H9 (cell line): ENCODE measurements around the gene ZBTB20. TPM values are rescaled to one million over a fixed set of nuclear protein-coding genes. Genes with fewer than 3 reads are reported as not detected.

Experiments used
- DNase-seq: peaks from one replicate; pipeline ENCODE4 v3.0.0-alpha.2; 2017
- H2AFZ ChIP-seq: one replicate; pipeline ENCODE4 v1.6.1; 2013; ENCODE audit warnings: mild to moderate bottlenecking, low read length, control low read depth, moderate library complexity
- H2AK5ac ChIP-seq: 2 replicates; pipeline ENCODE4 v1.6.1; 2013; ENCODE audit warnings: low read length, control low read depth, mixed read lengths; ENCODE audit not compliant: insufficient read length
- H2BK120ac ChIP-seq: one replicate; pipeline ENCODE4 v1.6.1; 2013; ENCODE audit warnings: low read depth, mild to moderate bottlenecking, low read length, control low read depth, inconsistent platforms; ENCODE audit not compliant: poor library complexity, severe bottlenecking
- H2BK12ac ChIP-seq: 2 replicates; pipeline ENCODE4 v1.6.1; 2013; ENCODE audit warnings: low read length, control low read depth, mixed read lengths, low read depth; ENCODE audit not compliant: insufficient read length
- H2BK15ac ChIP-seq: 2 replicates; pipeline ENCODE4 v1.6.1; 2013; ENCODE audit warnings: low read depth, low read length, control low read depth
- H2BK20ac ChIP-seq: one replicate; pipeline ENCODE4 v1.6.1; 2013; ENCODE audit warnings: low read depth, mild to moderate bottlenecking, low read length, control low read depth, inconsistent platforms; ENCODE audit not compliant: poor library complexity, severe bottlenecking
- H2BK5ac ChIP-seq: 2 replicates; pipeline ENCODE4 v1.6.1; 2013; ENCODE audit warnings: low read length, control low read depth, mixed read lengths; ENCODE audit not compliant: insufficient read length
- H3K14ac ChIP-seq: 2 replicates; pipeline ENCODE4 v1.6.1; 2013; ENCODE audit warnings: low read length, control low read depth; ENCODE audit not compliant: insufficient read depth
- H3K18ac ChIP-seq: 2 replicates; pipeline ENCODE4 v1.6.1; 2013; ENCODE audit warnings: low read depth, mild to moderate bottlenecking, mixed read lengths, low read length, control low read depth; ENCODE audit not compliant: insufficient read length
- H3K23ac ChIP-seq: 2 replicates; pipeline ENCODE4 v1.6.1; 2013; ENCODE audit warnings: low read length, control low read depth, mixed read lengths, low read depth; ENCODE audit not compliant: insufficient read length
- H3K23me2 ChIP-seq: 2 replicates; pipeline ENCODE4 v1.6.1; 2013; ENCODE audit warnings: low read depth, mild to moderate bottlenecking, mixed read lengths, low read length, control low read depth; ENCODE audit not compliant: insufficient read length, poor library complexity, severe bottlenecking
- H3K27ac ChIP-seq: 2 replicates; pipeline ENCODE4 v1.5.1; 2013; ENCODE audit warnings: low read length, control low read depth, mixed read lengths, low read depth; ENCODE audit not compliant: insufficient read length
- H3K27me3 ChIP-seq: 2 replicates; pipeline ENCODE4 v1.6.1; 2013; ENCODE audit warnings: low read length, control low read depth, inconsistent platforms; ENCODE audit not compliant: insufficient read depth
- H3K4ac ChIP-seq: 2 replicates; pipeline ENCODE4 v1.6.1; 2013; ENCODE audit warnings: low read depth, mild to moderate bottlenecking, control low read depth, inconsistent platforms, low read length, moderate library complexity
- H3K4me1 ChIP-seq: 2 replicates; pipeline ENCODE4 v1.6.1; 2013; ENCODE audit warnings: low read length, control low read depth, inconsistent platforms; ENCODE audit not compliant: insufficient read depth
- H3K4me2 ChIP-seq: 2 replicates; pipeline ENCODE4 v1.6.1; 2013; ENCODE audit warnings: low read length, control low read depth, mixed read lengths; ENCODE audit not compliant: insufficient read length, insufficient read depth
- H3K56ac ChIP-seq: 2 replicates; pipeline ENCODE4 v1.6.1; 2013; ENCODE audit warnings: low read depth, mild to moderate bottlenecking, mixed read lengths, low read length, control low read depth; ENCODE audit not compliant: insufficient read length
- H3K79me1 ChIP-seq: 2 replicates; pipeline ENCODE4 v1.6.1; 2013; ENCODE audit warnings: low read depth, mild to moderate bottlenecking, moderate library complexity, low read length, control low read depth, inconsistent platforms; ENCODE audit not compliant: insufficient read depth, poor library complexity, severe bottlenecking
- H3K79me2 ChIP-seq: 2 replicates; pipeline ENCODE4 v1.6.1; 2013; ENCODE audit warnings: low read length, control low read depth, inconsistent platforms; ENCODE audit not compliant: insufficient read depth
- H3K9ac ChIP-seq: 2 replicates; pipeline ENCODE4 v1.6.1; 2013; ENCODE audit warnings: low read length, control low read depth, mixed read lengths; ENCODE audit not compliant: insufficient read length; ENCODE audit errors: extremely low read depth
- H3K9me3 ChIP-seq: one replicate; pipeline ENCODE4 v1.6.1; 2013; ENCODE audit warnings: low read depth, low read length, inconsistent platforms; ENCODE audit not compliant: control insufficient read depth
- H3T11ph ChIP-seq: one replicate; pipeline ENCODE4 v1.6.1; 2013; ENCODE audit warnings: mild to moderate bottlenecking, low read length, control low read depth, inconsistent platforms
- H4K20me1 ChIP-seq: one replicate; pipeline ENCODE4 v1.6.1; 2013; ENCODE audit not compliant: control insufficient read depth, insufficient read length, insufficient read depth
- H4K5ac ChIP-seq: 2 replicates; pipeline ENCODE4 v1.6.1; 2013; ENCODE audit warnings: low read depth, mild to moderate bottlenecking, mixed read lengths, low read length, control low read depth; ENCODE audit not compliant: insufficient read length
- H4K8ac ChIP-seq: replicated peaks from 2 replicates; pipeline ENCODE4 v1.6.1; 2013; ENCODE audit warnings: low read length, control low read depth, mixed read lengths, low read depth; ENCODE audit not compliant: insufficient read length
- H4K91ac ChIP-seq: 2 replicates; pipeline ENCODE4 v1.6.1; 2013; ENCODE audit warnings: low read depth, mild to moderate bottlenecking, moderate library complexity, mixed read lengths, low read length, control low read depth; ENCODE audit not compliant: insufficient read length
- H3K27ac Mint-ChIP-seq, 3 experiments: 2 replicates in 2 of 3; 3 replicates in 1 of 3; pipeline ENCODE4 v1.8.0; 2020 to 2021; ENCODE audit warnings: mixed read lengths in 3 of 3, mild to moderate bottlenecking in 1 of 3, moderate library complexity in 1 of 3
- H3K27me3 Mint-ChIP-seq: 2 replicates; pipeline ENCODE4 v1.8.0; 2021; ENCODE audit warnings: low read depth, mild to moderate bottlenecking, moderate library complexity, mixed read lengths
- H3K36me3 Mint-ChIP-seq, 3 experiments: 2 replicates in 2 of 3; 3 replicates in 1 of 3; pipeline ENCODE4 v1.8.0; 2020 to 2021; ENCODE audit warnings: low read depth in 3 of 3, mixed read lengths in 3 of 3; ENCODE audit not compliant: insufficient read depth in 1 of 3
- H3K4me1 Mint-ChIP-seq, 2 experiments: 2 replicates each; pipeline ENCODE4 v1.8.0; 2020; ENCODE audit warnings: mixed read lengths in 2 of 2
- H3K4me3 Mint-ChIP-seq, 2 experiments: 2 replicates in 1 of 2; 3 replicates in 1 of 2; pipeline ENCODE4 v1.8.0; 2020 to 2021; ENCODE audit warnings: mild to moderate bottlenecking in 2 of 2, mixed read lengths in 2 of 2, moderate library complexity in 1 of 2
- H3K9me3 Mint-ChIP-seq, 2 experiments: 2 replicates in 1 of 2; 3 replicates in 1 of 2; pipeline ENCODE4 v1.8.0; 2020; ENCODE audit warnings: mild to moderate bottlenecking in 2 of 2, mixed read lengths in 2 of 2, moderate library complexity in 1 of 2
- WGBS: extraction: QIAGEN DNeasy Blood & Tissue Kit; methylation state at CpG from one replicate; pipeline ENCODE4 v1.1.7; 2013; ENCODE audit warnings: missing lambda C conversion rate, low lambda C conversion rate, mixed read lengths; ENCODE audit not compliant: insufficient read length; ENCODE audit errors: extremely low coverage; 5-methylcytosine and 5-hydroxymethylcytosine counted together
- total RNA-seq: library from RNA; stranded (reverse); gene quantifications from 2 replicates; pipeline ENCODE4 v1.2.1, GENCODE V29; 2021
- TF ChIP-seq, protein P1 (sequence below): fragments of 200-600 bp; sonication (generic); conservative IDR thresholded peaks from 3 replicates; pipeline ENCODE4 v1.8.0; 2021; ENCODE audit warnings: antibody characterized with exemption, mild to moderate bottlenecking

ZBTB20 gene
- total RNA-seq, 1 experiment from 2014 or later = 0.70 TPM

DNA sequence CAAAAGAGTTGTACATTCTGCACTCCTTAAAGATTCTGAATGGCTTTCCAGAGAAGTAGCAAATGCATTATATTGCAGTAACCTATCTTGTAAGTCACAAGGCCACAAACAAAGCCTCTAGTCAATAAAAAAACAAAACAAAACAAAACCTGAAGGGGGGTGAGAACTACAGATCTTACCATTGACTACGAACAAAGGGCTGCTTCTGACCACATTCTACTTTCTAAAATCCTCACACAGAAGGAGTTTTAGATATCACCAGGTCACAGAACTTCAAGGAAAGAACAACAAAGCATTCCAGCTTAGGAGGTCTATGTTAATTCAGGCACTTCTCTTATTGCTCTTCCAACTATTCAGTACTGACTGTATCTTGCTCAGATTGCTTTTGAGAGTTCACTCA, 343.0 kb downstream of the ZBTB20 start:
- no peak overlapping the region for H4K8ac ChIP-seq
- H3K4me2 ChIP-seq = no peak overlapping the region
- H4K91ac ChIP-seq = no peak overlapping the region
- H3K27me3 ChIP-seq = no peaks in the 10 kb centered on the region
- Mint-ChIP-seq H3K27ac (no peak overlapping the region; a peak in 2 of 7 replicates), H3K36me3 (no peaks in the 10 kb centered on the region), H3K4me3 (no peak overlapping the region), H3K4me1 (peaks cover 9 to 21% of the 10 kb centered on the region in 2 experiments), H3K9me3 (no peaks in the 10 kb centered on the region), H3K27me3 (no peaks in the 10 kb centered on the region)
- H3K56ac ChIP-seq = no peak overlapping the region
- H3K23me2 ChIP-seq = no peaks in the 10 kb centered on the region
- H3K18ac ChIP-seq = no peak overlapping the region
- no peak overlapping the region for H2AFZ ChIP-seq
- H2BK12ac ChIP-seq = no peak overlapping the region
- H2BK5ac ChIP-seq = no peak overlapping the region
- H2BK15ac ChIP-seq = no peak overlapping the region
- H2BK120ac ChIP-seq = no peak overlapping the region
- H3K79me2 ChIP-seq = no peaks in the 10 kb centered on the region
- TF ChIP-seq, protein P1, sequence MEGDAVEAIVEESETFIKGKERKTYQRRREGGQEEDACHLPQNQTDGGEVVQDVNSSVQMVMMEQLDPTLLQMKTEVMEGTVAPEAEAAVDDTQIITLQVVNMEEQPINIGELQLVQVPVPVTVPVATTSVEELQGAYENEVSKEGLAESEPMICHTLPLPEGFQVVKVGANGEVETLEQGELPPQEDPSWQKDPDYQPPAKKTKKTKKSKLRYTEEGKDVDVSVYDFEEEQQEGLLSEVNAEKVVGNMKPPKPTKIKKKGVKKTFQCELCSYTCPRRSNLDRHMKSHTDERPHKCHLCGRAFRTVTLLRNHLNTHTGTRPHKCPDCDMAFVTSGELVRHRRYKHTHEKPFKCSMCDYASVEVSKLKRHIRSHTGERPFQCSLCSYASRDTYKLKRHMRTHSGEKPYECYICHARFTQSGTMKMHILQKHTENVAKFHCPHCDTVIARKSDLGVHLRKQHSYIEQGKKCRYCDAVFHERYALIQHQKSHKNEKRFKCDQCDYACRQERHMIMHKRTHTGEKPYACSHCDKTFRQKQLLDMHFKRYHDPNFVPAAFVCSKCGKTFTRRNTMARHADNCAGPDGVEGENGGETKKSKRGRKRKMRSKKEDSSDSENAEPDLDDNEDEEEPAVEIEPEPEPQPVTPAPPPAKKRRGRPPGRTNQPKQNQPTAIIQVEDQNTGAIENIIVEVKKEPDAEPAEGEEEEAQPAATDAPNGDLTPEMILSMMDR = no peak
- WGBS = no CpG with 5 or more reads among the region's 1 CpG
- H3T11ph ChIP-seq = no peak overlapping the region
- H4K5ac ChIP-seq = no peak overlapping the region
- H3K9me3 ChIP-seq = no peaks in the 10 kb centered on the region
- no peaks in the 10 kb centered on the region for H3K4me1 ChIP-seq
- no peak overlapping the region for H3K4ac ChIP-seq
- no peaks in the 10 kb centered on the region for H3K79me1 ChIP-seq
- no peak for DNase-seq
- no peaks in the 10 kb centered on the region for H4K20me1 ChIP-seq
- H2BK20ac ChIP-seq = no peak overlapping the region
- no peak overlapping the region for H3K27ac ChIP-seq
- no peak overlapping the region for H3K23ac ChIP-seq
- no peak overlapping the region for H2AK5ac ChIP-seq
- no peak overlapping the region for H3K9ac ChIP-seq
- no peak overlapping the region for H3K14ac ChIP-seq
